Amniotic stem cell (primary cell): Measurements from ENCODE around the gene GUCY1A2.

Experiments
- DNase-seq: peaks from one replicate; lab custom pipeline; 2025; lab: John Stamatoyannopoulos, UW

GUCY1A2 gene

DNA sequence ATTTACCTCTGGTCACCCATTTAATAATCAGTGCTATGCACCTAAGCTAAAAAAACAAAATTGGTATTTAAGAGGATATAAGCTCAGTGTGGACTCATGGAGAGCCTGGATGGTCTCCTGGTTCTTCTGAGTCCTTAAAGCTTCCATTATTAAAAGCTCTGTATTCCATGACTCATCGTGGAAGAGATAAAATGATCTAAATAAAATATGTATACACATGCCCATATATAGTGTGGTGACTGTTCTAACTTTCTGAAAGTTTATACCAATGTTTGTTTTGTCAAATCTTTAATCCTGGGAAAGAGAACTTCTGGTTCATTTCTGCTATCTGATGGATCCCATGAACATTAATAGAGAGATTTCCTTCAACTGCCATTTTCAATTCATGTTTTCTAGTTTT is 375.9 kb downstream of the GUCY1A2 start:
- DNase-seq: peak; percentile 39

DNA sequence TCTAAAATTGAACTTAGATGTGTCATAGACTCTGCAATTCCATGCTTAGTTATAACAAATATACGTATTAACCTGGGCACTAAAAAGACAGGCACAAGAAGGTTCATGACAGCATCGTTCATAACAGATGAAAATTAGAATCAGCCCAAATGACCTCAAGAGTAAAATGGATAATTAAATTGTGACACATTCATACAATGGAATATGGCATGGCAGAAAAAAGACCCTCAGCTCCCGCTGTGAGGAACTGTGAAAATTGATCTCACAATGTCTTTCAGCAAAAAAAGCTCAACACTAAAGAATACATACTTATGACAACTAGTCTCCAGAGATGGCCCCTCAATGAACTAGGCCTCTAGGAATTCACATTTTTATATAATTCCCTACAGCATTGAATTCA is 386.0 kb downstream of the GUCY1A2 start:
- no peak for DNase-seq

DNA sequence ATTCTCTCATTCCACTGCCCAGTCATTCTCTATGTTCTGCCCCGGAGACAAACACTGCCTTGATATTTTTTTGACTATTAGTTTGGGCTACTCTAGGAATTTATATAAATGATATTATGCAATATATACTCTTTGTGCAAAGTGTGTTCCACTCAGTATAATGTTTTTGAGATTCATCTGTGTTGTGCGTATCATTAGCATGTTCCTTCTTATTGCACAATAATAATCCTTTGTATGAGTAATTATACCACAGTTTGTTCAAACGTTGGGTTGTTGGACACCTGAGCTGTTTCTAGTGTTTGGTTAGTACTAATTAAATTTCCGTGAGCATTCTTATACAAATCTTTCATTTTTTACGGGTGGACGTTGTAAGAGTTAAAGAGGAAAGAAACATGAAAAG is 390.6 kb downstream of the GUCY1A2 start:
- DNase-seq: no peak

DNA sequence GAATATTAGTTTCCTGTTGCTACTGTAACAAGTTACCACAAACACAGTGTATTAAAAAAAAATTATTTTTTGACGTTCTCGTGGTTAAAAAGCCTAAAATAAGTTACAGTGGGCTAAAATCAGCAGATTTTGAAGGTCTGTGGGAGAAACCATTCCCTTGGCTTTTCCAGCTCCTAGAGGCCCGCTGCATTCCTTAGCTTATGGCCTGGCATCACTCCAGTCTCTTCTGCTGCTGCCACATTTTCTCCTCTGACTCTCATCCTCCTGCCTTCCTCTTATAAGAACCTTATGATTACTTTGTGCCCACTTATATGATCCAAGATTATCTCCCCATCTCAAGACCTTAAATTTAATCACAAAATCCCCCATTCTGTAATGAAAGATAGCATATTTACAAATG is 392.7 kb downstream of the GUCY1A2 start:
- no peak for DNase-seq

DNA sequence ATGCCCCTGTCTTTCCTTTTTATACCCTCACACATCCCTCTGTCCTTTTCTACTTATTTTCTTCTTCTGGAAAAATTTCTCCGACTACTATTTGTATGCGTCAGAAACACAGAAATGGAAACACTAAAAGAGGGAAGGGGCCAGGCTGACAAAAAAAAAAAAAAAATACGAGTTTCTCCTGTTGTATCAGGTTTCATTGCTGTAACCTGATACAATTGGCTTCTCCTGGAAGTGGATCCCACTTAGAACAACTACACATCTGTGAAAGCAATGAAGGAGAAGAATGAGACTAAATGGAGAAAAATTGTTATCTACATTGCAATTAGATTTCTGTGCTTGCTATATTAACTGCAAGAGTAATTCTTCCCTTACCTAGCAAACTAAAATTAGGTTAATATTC is 393.9 kb downstream of the GUCY1A2 start:
- DNase-seq: no peak
